ENCODE measurements around the gene DCTPP1.

GRCh38 chr16:30437511-30438046 is 7.7 kb upstream of the DCTPP1 start:
- no peak for TF ChIP-seq GATA3 (IDR thresholded peaks at IDR 0.05; ENCODE audit: low read depth, low read length)
- TF ChIP-seq GATA2 (IDR thresholded peaks at IDR 0.05; ENCODE audit: low read depth, low read length): no peak
